Measurements from ENCODE around the gene TCEA2. TPM values are rescaled to one million over a fixed set of nuclear protein-coding genes. Genes with fewer than 3 reads are reported as not detected.
A peak's percentile ranks its signal among the peaks of the same experiment; 100 is the strongest.

TCEA2 gene
- polyA plus RNA-seq, 4 donors = 63.9 to 97.6 (median 77.2) TPM

DNA sequence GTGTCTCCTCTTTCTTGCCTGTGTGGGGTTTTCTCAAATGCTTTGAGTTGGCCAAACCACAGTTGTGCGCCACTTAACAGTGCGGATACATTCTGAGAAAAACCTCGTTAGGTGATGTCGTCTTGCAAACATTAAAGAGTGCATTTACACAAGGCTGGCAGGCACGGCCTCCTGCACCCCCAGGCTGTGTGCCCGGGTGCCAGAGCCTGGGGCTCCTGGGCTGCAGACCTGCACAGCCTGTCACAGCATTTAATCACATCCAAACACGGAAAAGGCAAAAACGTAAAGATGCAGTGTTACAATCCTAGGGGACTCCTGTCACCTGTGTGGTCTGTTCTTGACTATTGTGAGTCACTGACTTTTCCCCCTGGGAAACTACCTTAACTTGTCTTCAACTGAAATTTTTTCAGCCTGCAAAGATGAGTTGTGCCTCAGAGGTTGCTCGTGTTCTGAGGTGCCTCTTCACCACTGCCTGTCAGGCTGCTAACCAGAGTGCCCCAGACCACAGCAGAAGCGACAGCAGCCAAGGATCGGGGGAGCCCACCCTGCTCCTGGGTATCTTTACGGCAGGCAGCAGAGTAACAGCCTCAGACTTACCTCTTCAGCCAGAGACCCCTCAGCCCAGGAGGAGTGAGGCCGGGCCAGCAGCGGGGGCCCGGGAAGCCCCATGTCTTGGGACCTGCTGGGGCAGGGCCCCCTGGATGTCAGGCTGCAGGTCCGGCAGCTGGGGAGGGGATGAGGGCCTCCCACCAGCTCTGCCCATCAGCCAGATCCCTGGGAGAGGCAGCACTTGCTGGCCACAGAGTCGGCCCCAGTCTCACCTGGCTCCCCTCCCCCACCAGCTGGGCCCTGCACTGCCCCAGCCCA, 27.7 kb upstream of the TCEA2 start:
- DNase-seq (ENCODE audit: low read depth in 4 of 4, low spot score in 3 of 4) = no peak

DNA sequence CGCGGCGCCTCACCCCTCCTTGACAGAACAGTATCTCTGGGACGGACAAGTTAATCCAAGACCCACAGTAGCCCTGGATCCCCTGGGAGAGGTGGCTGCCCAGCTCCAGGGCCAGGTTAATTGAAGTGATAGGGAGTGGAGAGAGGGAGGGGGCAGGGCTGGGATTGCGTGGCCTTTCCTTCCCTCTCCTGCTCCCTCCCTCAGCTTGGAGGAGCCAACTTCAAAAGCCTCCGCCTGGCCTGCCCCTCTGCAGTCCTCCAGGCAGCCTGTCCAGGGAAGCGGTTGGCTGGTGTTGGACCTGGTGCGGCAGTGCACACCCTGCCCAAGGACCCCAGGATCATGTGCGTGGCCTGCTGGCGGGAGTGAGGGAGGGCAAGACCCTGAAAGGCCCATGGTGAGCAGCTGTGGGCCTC, 27.1 kb upstream of the TCEA2 start, which contains the start of gene C20orf204:
TSS of gene C20orf204 (plus strand) at position 250 of the 413 bp plus-strand sequence. CDS start at position 392, 142 bp downstream.
- DNase-seq (ENCODE audit: low read depth in 4 of 4, low spot score in 3 of 4) = no peak

- DNase-seq (ENCODE audit: low read depth in 4 of 4, low spot score in 3 of 4) = no peak
These were observed 26.4 kb upstream of the TCEA2 start for GRCh38 chr20:64036346-64037198.

DNA sequence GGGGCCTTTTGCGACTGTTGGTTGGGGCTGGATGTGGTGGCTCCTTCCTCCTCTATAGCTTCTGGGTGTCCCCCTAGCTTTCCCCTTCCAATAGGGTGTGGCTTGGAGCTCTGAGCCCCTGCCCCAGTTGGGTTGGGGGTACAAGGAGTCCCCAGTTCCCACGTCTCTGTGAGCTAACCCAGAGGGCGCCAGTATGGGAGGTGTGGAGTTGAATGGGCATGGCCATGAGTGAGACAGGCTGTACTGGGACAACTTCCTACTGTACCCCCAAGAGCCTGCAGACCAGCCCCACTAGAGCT, 25.9 kb upstream of the TCEA2 start:
- DNase-seq (ENCODE audit: low read depth in 4 of 4, low spot score in 3 of 4) = no peak

DNA sequence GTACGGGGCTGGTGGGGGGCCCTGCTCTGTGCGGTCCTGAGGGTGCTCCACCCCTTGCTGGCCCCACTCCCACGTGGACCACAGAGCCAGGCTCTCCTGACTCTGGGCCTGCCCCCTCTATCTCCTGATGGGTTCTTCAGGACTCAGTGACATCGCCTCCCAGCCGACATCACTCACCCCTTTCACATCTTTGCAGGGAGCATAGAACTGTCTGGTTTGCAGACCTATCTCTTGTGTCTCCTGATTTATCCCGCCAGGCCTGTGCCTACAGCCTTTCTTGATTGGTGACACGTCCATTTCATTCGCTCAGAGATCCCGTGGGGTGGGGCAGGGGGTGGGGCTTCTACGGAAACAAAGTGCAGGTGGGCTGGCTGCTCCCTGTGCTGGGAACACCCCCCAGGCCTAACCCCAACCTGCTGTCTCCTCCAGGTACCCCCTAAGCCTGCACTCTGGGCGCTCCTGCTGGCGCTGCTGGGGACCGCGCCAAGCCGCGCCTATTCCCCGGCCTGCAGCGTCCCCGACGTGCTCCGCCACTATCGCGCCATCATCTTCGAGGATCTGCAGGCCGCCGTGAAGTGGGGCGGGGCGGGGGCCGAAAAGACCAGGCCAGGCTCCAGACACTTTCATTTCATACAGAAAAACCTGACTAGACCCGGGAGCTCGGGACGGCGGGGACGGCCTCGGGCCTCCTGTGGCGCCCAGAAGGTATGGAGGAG, 25.3 kb upstream of the TCEA2 start:
- no peak for DNase-seq (ENCODE audit: low read depth in 4 of 4, low spot score in 3 of 4)

- DNase-seq (ENCODE audit: low read depth in 4 of 4, low spot score in 3 of 4) = no peak
These were observed 24.8 kb upstream of the TCEA2 start for GRCh38 chr20:64038224-64038564.

GRCh38 chr20:64038565-64039292, 24.3 kb upstream of the TCEA2 start:
- DNase-seq (ENCODE audit: low read depth in 4 of 4, low spot score in 3 of 4) = peak in 1 of 4 donors; percentile 57

GRCh38 chr20:64039293-64040160, 23.5 kb upstream of the TCEA2 start:
- DNase-seq (ENCODE audit: low read depth in 4 of 4, low spot score in 3 of 4) = no peak

GRCh38 chr20:64040231-64041039, 22.6 kb upstream of the TCEA2 start:
- no peak for DNase-seq (ENCODE audit: low read depth in 4 of 4, low spot score in 3 of 4)

DNA sequence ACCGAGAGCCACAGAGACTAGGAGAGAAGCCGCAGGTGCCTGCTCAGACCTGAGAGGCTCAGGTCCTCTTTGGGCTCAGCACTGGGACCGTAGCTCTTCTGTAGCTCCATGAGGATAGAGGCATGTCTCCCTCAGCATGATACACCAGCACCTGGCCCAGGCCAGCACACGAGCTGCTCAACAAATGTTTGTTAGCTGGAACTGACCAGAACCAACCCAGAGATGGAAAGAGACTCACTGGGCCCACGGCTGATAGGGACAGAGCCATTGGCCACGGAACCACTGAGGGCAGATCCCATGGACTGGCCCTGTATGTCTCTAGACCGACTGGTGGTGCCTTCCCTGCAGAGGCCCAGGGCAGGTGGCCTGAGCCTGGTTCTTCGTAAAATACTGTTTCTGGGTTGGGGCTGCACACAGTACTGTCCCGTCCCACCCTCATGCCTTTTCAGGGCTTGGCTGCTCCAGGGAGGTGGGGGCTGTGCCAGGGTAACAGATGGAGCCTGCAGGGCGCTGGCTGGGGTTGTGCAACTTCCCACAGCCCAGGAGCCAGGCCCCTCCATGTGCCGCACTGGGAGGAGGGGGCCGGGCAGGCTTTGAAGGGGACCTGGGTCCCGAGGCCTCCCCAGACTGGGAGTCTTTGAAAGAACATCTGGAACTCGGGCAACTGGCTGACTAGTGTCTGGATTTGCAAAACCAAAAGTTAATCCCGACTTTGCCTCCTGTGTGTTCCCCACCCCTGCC, 21.8 kb upstream of the TCEA2 start:
- no peak for DNase-seq (ENCODE audit: low read depth in 4 of 4, low spot score in 3 of 4)

GRCh38 chr20:64041781-64042053, 21.3 kb upstream of the TCEA2 start:
- DNase-seq (ENCODE audit: low read depth in 4 of 4, low spot score in 3 of 4) = no peak

GRCh38 chr20:64042054-64042781, 20.8 kb upstream of the TCEA2 start:
- DNase-seq (ENCODE audit: low read depth in 4 of 4, low spot score in 3 of 4) = no peak

DNA sequence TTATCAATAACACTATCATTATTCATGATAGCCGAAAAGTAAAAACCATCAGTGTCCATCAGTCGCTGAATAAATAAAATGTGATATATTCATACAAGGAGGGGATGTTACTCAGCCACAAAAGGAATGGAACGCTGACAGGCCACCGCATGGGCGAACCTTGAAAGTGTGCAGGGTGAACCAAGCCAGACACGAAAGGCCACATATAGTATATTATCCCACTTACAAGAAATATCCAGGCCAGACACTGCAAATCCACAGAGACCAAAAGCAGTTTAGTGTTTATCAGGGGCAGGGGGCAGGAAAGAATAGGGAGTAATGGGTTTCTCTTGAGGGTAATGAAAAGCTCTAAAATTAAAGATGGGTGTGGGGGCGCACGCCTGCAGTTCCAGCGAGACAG, 19.2 kb upstream of the TCEA2 start:
- DNase-seq (ENCODE audit: low read depth in 4 of 4, low spot score in 3 of 4) = no peak

- no peak for DNase-seq (ENCODE audit: low read depth in 4 of 4, low spot score in 3 of 4)
These were observed 18.3 kb upstream of the TCEA2 start for GRCh38 chr20:64044484-64045247.

GRCh38 chr20:64045346-64046011, 17.5 kb upstream of the TCEA2 start:
- DNase-seq (ENCODE audit: low read depth in 4 of 4, low spot score in 3 of 4) = no peak

DNA sequence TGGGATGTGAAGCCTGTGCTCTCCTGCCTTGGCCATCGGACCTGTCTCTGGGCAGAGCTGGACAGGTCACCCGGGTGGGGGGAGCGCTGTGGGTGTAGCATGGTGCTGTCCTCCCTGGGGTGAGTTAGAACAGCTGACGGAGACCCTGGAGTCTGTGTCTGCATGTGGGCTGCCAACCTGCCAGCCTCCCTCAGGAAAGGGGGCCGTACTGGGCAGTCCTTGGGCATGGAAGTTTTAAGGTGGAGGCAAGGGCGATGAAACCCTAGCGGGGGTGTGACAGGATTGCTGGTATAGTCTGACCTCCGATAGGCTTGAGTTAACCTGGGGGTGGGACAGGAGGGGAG, 16.0 kb upstream of the TCEA2 start:
- DNase-seq (ENCODE audit: low read depth in 4 of 4, low spot score in 3 of 4) = no peak
